K562 (cell line): ENCODE data around the gene ASF1B. TPM values are rescaled to one million over a fixed set of nuclear protein-coding genes. Genes with fewer than 3 reads are reported as not detected.

ENCODE experiments used
- ARID1B ChIP-seq: fragments of 450-650 bp; IDR thresholded peaks from 2 replicates; pipeline ENCODE4 v1.6.1; 2016; ENCODE audit warnings: antibody characterized with exemption, mild to moderate bottlenecking, inconsistent platforms
- CTCF ChIP-seq, 3 experiments: IDR thresholded peaks in 2 of 3; conservative IDR thresholded peaks in 1 of 3; 2 replicates each; pipeline ENCODE4 v1.5.1; 2011 to 2012; ENCODE audit warnings: low read length in 3 of 3, mild to moderate bottlenecking in 3 of 3, control low read depth in 2 of 3, improper control_type of control experiment in 1 of 3, inconsistent platforms in 1 of 3, low read depth in 1 of 3, mixed read lengths in 1 of 3, moderate library complexity in 1 of 3; ENCODE audit not compliant: insufficient read depth in 2 of 3
- CUX1 ChIP-seq: fragments of 200-800 bp; sonication (Bioruptor generic); IDR thresholded peaks from 2 replicates; pipeline ENCODE4 v1.6.1; 2016; ENCODE audit warnings: missing genetic modification characterization, missing compliant biosample characterization
- E2F6 ChIP-seq, 2 experiments: IDR thresholded peaks; 2 replicates each; pipeline ENCODE4 v1.6.1; 2011; ENCODE audit warnings: borderline replicate concordance in 1 of 2, control low read depth in 1 of 2, low read depth in 1 of 2, low read length in 1 of 2, mild to moderate bottlenecking in 1 of 2, mixed read lengths in 1 of 2, moderate library complexity in 1 of 2; ENCODE audit not compliant: insufficient read depth in 1 of 2, insufficient read length in 1 of 2, poor library complexity in 1 of 2, severe bottlenecking in 1 of 2; ENCODE audit errors: extremely low read depth in 1 of 2
- FOXP1 ChIP-seq: sonication (generic); formaldehyde crosslinking; IDR thresholded peaks from 2 replicates; pipeline ENCODE4 v1.8.0; 2022; ENCODE audit warnings: mild to moderate bottlenecking, missing genetic modification reagents
- KDM2B ChIP-seq: fragments of 250-450 bp; sonication (Bioruptor Pico); IDR thresholded peaks from 2 replicates; pipeline ENCODE4 v1.8.0; 2021; ENCODE audit warnings: mild to moderate bottlenecking, moderate library complexity
- MITF ChIP-seq: IDR thresholded peaks from 2 replicates; pipeline ENCODE4 v1.6.1; 2014; ENCODE audit warnings: antibody characterized with exemption
- PCBP1 ChIP-seq: fragments of 200-400 bp; formaldehyde crosslinking; IDR thresholded peaks from 2 replicates; pipeline ENCODE4 v1.6.1; 2018; ENCODE audit warnings: mild to moderate bottlenecking, low read depth, low read length; ENCODE audit not compliant: poor library complexity, severe bottlenecking
- RAD21 ChIP-seq, 2 experiments: fragments of 250-450 bp in 1 of 2; fragments of 450-650 bp in 1 of 2; sonication (Bioruptor Pico) in 1 of 2; formaldehyde crosslinking in 1 of 2; IDR thresholded peaks in 1 of 2; conservative IDR thresholded peaks in 1 of 2; 2 replicates each; pipeline versions ENCODE4 v1.4.0 to v1.8.0; 2020 to 2022; ENCODE audit warnings: mild to moderate bottlenecking in 2 of 2, moderate library complexity in 1 of 2
- YY1 ChIP-seq, 3 experiments: IDR thresholded peaks; 2 replicates each; pipeline ENCODE4 v1.6.1; 2011; ENCODE audit warnings: low read length in 2 of 3, mild to moderate bottlenecking in 2 of 3, moderate library complexity in 2 of 3, borderline replicate concordance in 1 of 3, control low read depth in 1 of 3, low read depth in 1 of 3; ENCODE audit not compliant: insufficient read depth in 3 of 3, insufficient replicate concordance in 2 of 3, control insufficient read depth in 1 of 3, insufficient read length in 1 of 3; ENCODE audit errors: extremely low read depth in 1 of 3
- ZNF24 ChIP-seq: fragments of 450-650 bp; IDR thresholded peaks from 2 replicates; pipeline ENCODE4 v1.6.1; 2016
- polyA plus RNA-seq, 8 experiments: library from polyadenylated mRNA; depleted of rRNA in 4 of 8; stranded (reverse) in 5 of 8; unstranded in 3 of 8; fragments of >200 nt; fragmentation: Nextera tagmentation in 2 of 8; fragmentation: Illumina TruSeq in 1 of 8; extraction: Ambion mirVana in 2 of 8; extraction: Trizol in 1 of 8; gene quantifications; 2 replicates each; pipeline versions ENCODE4 v1.2.1 to v1.2.3, GENCODE V29; 2011 to 2014; ENCODE audit warnings: inconsistent platforms in 1 of 8, missing spikeins in 1 of 8
- total RNA-seq, 7 experiments: library from RNA; depleted of rRNA in 6 of 7; stranded (reverse); fragments of >200 nt in 6 of 7; fragmentation: Illumina TruSeq in 2 of 7; extraction: Trizol in 2 of 7; gene quantifications; 2 replicates each; pipeline versions ENCODE4 v1.2.1 to v1.2.3, GENCODE V29; 2011 to 2021; ENCODE audit warnings: low replicate concordance in 1 of 7
- TF ChIP-seq, protein P1 (sequence below), 2 experiments: fragments of 200-800 bp in 1 of 2; sonication (Bioruptor generic) in 1 of 2; sonication (generic) in 1 of 2; formaldehyde crosslinking in 1 of 2; IDR thresholded peaks in 1 of 2; conservative IDR thresholded peaks in 1 of 2; 2 replicates each; pipeline versions ENCODE4 v1.5.0 to v1.6.1; 2016 to 2020; ENCODE audit warnings: missing compliant biosample characterization in 1 of 2, missing genetic modification characterization in 1 of 2, missing genetic modification reagents in 1 of 2

Gene ASF1B
- total and polyA plus RNA-seq, 9 of the 15 experiments (the other 6 are each of a cell fraction or from before 2014, with no cell fraction given): 6.0 to 69.4 (median 53.3) TPM

DNA sequence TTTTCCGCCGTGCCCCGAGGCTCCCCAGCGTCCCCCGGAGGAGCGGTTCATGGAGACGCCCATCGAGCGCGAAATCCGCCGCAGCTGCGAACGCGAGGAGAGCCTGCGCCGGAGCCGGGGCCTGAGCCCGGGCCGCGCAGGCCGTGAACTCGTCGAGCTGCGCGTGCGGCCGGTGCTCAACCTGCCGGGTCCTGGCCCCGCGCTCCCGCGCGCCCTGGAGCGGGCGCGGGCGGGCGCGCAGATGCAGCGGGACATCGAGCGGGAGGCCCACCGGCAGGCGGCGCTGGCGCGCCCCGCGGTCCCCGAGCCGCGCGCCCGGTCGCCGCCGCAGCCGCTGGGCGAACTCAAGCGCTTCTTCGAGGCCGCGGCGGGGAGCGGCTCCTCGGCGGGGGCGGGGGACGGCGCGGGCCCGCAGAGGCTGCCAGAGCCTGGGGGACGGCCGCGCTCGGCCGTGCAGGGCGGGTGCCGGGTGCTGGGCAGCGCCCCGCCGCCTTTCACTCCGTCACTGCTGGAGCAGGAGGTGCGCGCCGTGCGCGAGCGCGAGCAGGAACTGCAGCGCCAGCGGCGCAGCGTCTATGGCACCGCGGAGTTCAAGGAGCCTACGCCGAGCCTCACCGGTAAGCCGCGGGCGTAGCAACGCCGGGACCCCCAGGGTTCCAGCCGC, 63.0 kb downstream of the ASF1B start (continued):
- TF ChIP-seq CTCF (IDR thresholded peaks at IDR 0.05 in 2 of 3, conservative IDR thresholded peaks at IDR 0.05 in 1 of 3; ENCODE audit: insufficient read depth in 2 of 3, low read depth in 1 of 3, low read length in 3 of 3): peak; percentile 17 to 88 (median 75); a peak in 5 of 6 replicates
- peak; percentile 86 to 97 for TF ChIP-seq E2F6 (IDR thresholded peaks at IDR 0.05; ENCODE audit: borderline replicate concordance in 1 of 2, extremely low read depth in 1 of 2, insufficient read depth in 1 of 2, insufficient read length in 1 of 2, low read depth in 1 of 2, low read length in 1 of 2, poor library complexity in 1 of 2, severe bottlenecking in 1 of 2)
- TF ChIP-seq RAD21 (CRISPR knock-in tag; conservative IDR thresholded peaks at IDR 0.05 in 1 of 2, IDR thresholded peaks at IDR 0.05 in 1 of 2): peak in 1 of 2 experiments; percentile 65; a peak in 3 of 4 replicates
- peak in 2 of 3 experiments; percentile 41 to 59 for TF ChIP-seq YY1 (IDR thresholded peaks at IDR 0.05; ENCODE audit: borderline replicate concordance in 1 of 3, control insufficient read depth in 1 of 3, extremely low read depth in 1 of 3, insufficient read depth in 3 of 3, insufficient read length in 1 of 3, insufficient replicate concordance in 2 of 3, low read depth in 1 of 3, low read length in 2 of 3)
- TF ChIP-seq MITF: no peak
- TF ChIP-seq, protein P1, sequence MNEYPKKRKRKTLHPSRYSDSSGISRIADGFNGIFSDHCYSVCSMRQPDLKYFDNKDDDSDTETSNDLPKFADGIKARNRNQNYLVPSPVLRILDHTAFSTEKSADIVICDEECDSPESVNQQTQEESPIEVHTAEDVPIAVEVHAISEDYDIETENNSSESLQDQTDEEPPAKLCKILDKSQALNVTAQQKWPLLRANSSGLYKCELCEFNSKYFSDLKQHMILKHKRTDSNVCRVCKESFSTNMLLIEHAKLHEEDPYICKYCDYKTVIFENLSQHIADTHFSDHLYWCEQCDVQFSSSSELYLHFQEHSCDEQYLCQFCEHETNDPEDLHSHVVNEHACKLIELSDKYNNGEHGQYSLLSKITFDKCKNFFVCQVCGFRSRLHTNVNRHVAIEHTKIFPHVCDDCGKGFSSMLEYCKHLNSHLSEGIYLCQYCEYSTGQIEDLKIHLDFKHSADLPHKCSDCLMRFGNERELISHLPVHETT (CRISPR knock-in tag; conservative IDR thresholded peaks at IDR 0.05 in 1 of 2, IDR thresholded peaks at IDR 0.05 in 1 of 2): peak in 1 of 2 experiments; percentile 94; a peak in 2 of 4 replicates
- TF ChIP-seq ZNF24: peak; percentile 92
- TF ChIP-seq CUX1 (CRISPR knock-in tag): 0 out of 2 replicates have a peak, but pooled peaks have one; percentile 63
- peak; percentile 96; the same call in 1 of the 2 replicates for TF ChIP-seq KDM2B
- TF ChIP-seq ARID1B: no peak
- peak; percentile 14 for TF ChIP-seq PCBP1
- 0 out of 2 replicates have a peak, but pooled peaks have one; percentile 10 for TF ChIP-seq FOXP1
